ENCODE results near the gene MASP2.

DNA sequence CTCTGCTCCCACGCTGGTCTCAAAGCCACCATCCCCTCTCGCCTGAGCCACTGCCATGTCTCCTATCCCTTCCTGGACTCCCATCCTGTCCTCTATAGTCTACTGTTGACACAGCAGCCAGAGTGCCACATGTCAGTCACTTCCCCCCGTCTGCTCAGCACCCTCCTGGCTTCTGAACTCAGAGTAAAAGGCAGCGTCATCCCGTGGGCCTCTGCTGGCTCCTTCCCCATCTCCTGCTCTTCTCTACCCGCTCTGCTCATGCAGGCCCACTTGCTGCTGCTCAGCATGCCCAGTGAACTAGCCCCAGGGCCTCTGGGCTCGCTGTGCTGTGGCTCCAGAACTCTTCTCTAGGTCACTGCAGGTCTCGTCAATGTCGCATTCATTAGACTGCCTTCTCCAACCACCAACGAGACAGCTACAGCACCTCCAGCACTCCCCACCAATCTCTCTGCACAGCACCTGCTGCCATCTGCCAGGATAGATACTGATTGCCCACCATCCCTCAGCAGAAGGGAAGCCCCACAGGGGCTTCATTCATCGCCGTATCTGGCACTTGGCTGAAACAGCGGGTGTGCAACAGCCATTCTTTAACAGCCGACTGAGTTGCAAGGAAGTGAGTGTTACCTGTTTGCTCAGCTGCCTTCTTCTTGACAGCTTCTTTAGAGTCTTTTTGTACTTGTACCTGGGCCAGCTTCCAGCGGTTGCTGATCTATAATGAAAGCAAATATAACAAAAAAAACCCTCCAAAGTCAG, 24.6 kb upstream of the MASP2 start:
- no peak for TF ChIP-seq EZH2 (IDR thresholded peaks at IDR 0.05; ENCODE audit: borderline replicate concordance, low read depth, low read length, severe bottlenecking)
- TF ChIP-seq, protein P1, sequence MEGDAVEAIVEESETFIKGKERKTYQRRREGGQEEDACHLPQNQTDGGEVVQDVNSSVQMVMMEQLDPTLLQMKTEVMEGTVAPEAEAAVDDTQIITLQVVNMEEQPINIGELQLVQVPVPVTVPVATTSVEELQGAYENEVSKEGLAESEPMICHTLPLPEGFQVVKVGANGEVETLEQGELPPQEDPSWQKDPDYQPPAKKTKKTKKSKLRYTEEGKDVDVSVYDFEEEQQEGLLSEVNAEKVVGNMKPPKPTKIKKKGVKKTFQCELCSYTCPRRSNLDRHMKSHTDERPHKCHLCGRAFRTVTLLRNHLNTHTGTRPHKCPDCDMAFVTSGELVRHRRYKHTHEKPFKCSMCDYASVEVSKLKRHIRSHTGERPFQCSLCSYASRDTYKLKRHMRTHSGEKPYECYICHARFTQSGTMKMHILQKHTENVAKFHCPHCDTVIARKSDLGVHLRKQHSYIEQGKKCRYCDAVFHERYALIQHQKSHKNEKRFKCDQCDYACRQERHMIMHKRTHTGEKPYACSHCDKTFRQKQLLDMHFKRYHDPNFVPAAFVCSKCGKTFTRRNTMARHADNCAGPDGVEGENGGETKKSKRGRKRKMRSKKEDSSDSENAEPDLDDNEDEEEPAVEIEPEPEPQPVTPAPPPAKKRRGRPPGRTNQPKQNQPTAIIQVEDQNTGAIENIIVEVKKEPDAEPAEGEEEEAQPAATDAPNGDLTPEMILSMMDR (IDR thresholded peaks at IDR 0.05; ENCODE audit: borderline replicate concordance, extremely low read depth, low read length, poor library complexity, severe bottlenecking): no peak

All from DND-41 (cell line).